Loucy (cell line): ENCODE data around the gene HBEGF.

ENCODE experiments used
- EZH2phosphoT487 ChIP-seq: fragments of 200-600 bp; IDR thresholded peaks from 2 replicates; pipeline ENCODE4 v1.6.1; 2018; ENCODE audit warnings: antibody characterized with exemption, mild to moderate bottlenecking, moderate library complexity, borderline replicate concordance
- TF ChIP-seq, protein P1 (sequence below): fragments of 200-600 bp; sonication (generic); conservative IDR thresholded peaks from 2 replicates; pipeline ENCODE4 v1.5.1; 2014; ENCODE audit warnings: mild to moderate bottlenecking, antibody characterized with exemption, low read length

DNA sequence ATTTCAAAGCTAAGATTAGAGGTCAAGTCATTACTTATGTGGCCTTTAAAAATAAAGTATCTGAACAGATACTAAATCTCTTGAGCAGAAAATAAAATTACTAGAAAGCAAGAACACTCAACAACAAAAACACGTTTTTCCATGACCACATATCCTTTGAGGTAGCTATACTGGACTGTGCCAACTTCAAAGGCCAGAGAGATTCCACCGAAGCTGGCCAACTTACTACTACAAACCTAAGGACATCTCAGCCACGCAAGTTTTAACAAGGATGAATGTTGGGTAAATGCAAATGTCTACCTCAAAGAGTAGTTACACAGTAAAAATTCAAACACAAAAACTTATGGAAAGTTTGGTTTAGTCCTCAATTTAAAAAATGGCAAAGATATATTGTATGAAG is 62.4 kb downstream of the HBEGF start:
- TF ChIP-seq, protein P1, sequence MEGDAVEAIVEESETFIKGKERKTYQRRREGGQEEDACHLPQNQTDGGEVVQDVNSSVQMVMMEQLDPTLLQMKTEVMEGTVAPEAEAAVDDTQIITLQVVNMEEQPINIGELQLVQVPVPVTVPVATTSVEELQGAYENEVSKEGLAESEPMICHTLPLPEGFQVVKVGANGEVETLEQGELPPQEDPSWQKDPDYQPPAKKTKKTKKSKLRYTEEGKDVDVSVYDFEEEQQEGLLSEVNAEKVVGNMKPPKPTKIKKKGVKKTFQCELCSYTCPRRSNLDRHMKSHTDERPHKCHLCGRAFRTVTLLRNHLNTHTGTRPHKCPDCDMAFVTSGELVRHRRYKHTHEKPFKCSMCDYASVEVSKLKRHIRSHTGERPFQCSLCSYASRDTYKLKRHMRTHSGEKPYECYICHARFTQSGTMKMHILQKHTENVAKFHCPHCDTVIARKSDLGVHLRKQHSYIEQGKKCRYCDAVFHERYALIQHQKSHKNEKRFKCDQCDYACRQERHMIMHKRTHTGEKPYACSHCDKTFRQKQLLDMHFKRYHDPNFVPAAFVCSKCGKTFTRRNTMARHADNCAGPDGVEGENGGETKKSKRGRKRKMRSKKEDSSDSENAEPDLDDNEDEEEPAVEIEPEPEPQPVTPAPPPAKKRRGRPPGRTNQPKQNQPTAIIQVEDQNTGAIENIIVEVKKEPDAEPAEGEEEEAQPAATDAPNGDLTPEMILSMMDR, result no peak
- no peak for TF ChIP-seq EZH2phosphoT487
